GM19035 (cell line): Measurements from ENCODE around the gene SH3TC1.
A peak's percentile ranks its signal among the peaks of the same experiment; 100 is the strongest.

Experiments
- ATAC-seq: cut with Tn5 transposase; IDR thresholded peaks from one replicate; pipeline ENCODE4 v1.9.1; 2021; ENCODE audit not compliant: unreplicated experiment

Gene SH3TC1

GRCh38 chr4:8180310-8181093 is 18.6 kb upstream of the SH3TC1 start:
- ATAC-seq, result no peak

DNA sequence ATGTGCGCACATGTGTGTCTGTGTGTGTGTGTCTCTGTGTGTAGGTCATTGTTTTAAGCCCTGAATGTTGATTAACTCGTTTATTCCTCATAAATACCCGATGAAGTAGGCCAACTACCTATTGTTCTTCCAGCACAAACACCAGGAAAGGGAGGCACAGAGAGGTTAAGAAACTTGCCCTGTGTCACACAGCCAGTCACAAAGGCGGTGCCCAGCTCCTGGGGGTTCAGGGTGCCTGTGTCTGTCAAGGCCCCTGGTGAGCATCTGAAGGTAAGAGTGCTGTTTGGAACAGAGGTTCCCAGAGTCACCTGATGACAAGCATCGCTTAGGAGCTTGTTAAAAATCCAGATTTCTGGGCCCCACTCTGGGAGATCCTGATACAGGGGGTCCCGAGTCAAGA is 18.0 kb upstream of the SH3TC1 start:
- ATAC-seq, result no peak

GRCh38 chr4:8181844-8182243 is 17.2 kb upstream of the SH3TC1 start:
- no peak for ATAC-seq

GRCh38 chr4:8182294-8182693 is 16.8 kb upstream of the SH3TC1 start:
- no peak for ATAC-seq

DNA sequence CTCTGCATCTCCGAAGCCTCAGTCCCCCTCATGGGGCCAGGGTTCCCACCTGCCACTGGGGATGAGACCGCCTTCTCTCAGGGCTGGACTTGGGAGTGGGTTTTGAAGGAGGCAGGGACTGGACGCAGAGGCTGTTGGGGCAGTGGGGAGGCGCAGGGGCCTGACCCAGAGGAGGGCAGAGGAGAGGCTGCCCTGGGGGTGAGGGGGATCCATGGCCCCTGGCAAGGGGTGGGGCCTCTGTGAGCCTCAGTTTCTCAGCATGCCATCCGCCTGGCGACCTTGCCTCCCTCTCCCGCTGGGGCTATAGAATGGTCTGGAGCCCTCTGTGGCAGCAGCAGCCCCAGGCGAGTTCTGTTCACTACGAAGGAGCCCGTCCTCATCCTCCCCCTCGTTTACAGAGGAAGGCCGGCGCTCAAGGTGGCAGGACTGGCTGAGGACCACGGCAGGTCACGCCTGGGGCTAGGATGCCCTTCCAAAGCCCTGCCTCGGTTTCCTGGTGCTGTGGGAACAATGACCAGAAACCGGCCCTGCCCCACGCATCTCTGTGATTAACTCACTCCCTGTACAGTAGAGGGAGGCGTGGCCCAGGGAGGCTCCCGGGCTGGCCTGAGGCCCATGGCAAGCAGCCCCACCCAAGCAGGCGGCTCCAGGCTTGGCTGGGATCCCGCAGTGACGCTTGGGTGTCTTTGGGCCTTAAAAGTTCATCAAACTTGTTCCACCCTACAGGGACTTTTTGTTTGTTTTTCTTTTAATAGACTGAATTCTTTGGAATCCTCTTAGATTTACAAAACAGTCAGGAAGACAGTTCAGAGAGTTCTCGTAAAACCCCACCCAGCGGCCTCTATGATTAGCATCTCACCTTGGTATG is 16.0 kb upstream of the SH3TC1 start:
- ATAC-seq, result no peak

DNA sequence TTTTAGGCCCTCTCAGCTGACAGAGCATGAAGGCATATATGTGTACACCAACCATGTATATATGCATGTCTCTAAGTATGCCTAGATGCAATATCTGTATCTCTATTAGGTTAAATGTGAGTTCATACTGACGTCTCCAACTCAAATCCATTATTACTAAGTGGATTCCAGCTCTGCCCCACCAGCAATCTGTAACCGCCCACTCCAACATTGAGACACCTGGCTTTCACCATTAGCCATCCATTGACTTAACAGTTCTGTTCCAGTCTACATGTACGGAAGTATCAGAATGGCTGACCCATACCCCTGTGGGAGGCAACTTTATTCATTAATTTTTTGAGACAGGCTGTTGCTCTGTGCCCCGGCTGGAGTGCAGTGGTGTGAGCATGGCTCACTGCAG is 15.0 kb upstream of the SH3TC1 start:
- no peak for ATAC-seq

DNA sequence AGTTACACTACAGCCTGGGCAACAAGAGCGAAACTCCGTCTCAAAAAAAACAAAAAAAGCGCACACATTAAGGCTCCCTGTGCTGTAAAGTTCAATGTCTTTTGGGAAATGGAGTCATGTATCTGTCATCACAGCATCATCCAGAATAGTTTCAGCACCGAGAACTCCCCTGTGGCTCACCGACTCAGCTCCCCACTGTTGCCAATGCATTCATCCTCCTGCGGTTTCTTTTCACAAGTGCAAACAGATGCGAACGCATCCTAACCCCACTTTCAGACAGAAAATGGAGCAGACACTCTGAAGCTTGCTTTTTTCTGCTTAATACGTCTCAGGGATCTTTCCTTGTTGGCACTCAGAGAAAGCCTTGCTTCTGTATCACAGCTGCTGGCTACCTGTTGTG is 13.8 kb upstream of the SH3TC1 start:
- no peak for ATAC-seq

DNA sequence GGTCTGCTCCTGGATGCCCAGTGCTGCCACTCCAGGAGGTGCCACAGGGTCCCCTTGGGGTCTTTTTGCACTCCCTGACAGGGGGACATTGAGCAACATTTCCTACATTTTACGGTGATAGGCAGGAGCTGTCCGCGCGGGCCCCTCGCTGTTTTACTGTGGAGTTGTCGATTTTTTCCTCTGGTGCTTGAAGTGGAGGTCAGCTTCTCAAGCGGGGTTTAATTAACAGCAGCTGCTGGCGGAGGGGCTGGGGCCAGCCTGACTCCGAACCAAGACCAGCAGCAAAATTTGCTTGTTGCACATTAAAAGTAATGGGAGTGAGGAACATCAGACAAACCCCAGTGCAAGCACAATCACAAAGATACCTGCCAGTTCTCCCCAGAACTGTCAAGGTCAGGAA is 13.2 kb upstream of the SH3TC1 start:
- no peak for ATAC-seq

GRCh38 chr4:8188085-8188484 is 11.0 kb upstream of the SH3TC1 start:
- ATAC-seq, result no peak

- ATAC-seq, result no peak
These were observed 10.1 kb upstream of the SH3TC1 start for GRCh38 chr4:8188743-8189550.

DNA sequence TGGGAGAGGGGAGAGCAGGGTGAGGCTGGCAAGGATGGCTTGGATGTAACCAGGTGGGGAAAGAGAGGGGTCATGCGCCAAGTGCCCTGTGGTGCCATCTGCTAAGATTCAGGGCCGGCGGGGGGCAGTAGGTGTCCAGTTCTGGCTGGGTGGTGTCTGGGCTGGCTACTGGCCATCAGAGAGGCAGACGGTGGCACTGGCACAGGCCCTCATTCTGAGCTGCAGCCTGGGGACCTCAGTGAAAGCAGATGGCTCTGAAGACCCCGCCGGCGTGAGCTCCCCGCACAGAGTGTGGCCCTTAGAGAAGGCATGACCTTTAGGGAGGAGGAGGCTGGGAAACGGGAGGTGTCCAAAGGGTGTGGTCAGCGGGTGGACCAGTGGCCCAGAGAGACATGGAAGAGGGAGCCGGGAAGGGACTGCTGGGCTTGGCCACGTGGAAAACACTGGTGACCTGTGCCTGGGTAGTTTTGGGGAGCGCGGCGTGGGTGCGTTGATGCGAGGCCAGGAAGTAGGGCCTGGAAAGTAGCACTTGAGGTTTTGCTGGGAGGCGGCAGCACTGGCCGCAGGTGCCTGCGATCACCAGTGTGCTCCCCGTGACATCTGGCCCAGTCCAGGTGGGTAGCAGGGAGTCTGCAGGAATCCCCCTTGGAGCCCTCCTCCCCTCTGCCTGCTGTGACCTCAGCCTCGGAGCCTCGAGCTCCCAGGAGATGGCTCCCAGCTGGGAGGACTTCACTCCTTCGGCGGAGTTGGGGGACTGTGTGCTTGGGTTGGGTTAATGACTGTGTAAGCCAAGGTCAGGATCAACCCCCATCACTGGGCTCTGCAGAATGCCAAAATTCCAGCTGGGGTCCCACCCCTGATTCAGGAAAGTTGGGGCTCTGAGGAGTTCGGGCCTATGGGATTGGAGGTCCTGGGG is 9.3 kb upstream of the SH3TC1 start:
- ATAC-seq, result no peak

- peak; percentile 44 for ATAC-seq
These were observed 7.8 kb upstream of the SH3TC1 start for GRCh38 chr4:8191136-8191747.

GRCh38 chr4:8192748-8193738 is 6.0 kb upstream of the SH3TC1 start:
- ATAC-seq, result peak; percentile 87

DNA sequence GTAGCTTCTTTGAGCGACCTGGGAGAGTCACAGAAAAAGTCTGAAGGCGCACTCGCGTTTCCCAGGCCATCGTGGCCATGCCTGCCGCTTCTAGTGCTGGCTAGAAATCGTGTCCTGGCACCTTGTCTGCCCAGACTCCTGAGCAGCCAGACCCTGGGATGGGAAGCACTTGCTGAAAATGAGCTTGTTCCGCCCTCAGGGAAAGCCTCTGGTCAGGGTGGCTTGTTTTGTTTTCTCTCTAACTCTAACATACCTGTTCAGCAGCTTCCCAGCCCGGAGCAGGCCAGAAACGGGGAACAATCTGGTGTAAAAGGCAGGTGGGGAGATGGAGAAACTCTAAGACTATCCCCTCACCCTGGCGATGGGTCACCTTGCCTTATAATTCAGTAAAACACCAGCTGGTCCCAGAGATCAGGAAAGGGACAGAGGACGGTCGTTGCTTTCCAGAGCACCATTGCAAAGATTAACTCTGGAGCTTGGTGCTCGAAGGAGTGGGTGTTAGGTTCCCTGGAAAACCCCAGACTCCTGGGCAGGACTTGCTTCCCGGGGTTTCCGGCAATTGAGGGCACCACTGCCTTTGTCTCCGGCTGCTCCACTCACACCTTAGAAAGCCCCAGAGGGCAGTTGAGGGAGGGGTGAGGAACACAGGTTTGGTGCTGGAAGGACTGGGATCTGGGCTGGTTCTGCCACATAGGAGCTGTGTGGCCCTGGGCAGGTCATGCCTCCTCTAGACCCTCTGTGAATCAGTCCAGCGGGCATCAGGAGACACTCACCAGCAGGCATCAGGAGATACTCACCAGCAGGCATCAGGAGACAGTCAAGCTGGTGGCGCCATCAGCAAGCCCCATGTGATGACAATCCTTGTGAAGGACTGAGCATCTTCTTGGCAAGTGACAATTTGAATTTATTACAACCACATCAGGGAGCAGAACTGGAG is 4.5 kb upstream of the SH3TC1 start:
- no peak for ATAC-seq

DNA sequence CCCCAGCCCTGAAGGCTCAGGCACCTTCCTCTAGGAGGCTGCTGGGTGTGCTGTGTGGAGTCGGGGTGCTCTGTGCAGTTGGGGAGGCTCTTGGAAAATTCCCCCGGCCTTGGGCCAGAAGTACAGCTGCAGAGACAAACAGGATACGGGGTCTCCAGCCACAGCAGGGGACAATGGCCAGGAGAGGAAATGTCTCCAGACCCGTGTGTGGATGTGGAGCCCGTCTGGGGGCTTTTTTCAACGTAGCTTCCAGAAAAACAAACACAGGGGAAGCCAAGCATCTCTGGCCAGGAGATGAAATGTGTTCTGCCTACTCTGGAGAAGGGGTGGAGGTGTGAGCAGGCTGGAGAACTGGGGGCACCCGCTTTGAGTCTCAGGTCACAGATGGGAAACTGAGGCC is 3.7 kb upstream of the SH3TC1 start:
- no peak for ATAC-seq

GRCh38 chr4:8195841-8196458 is 3.1 kb upstream of the SH3TC1 start:
- ATAC-seq, result no peak

DNA sequence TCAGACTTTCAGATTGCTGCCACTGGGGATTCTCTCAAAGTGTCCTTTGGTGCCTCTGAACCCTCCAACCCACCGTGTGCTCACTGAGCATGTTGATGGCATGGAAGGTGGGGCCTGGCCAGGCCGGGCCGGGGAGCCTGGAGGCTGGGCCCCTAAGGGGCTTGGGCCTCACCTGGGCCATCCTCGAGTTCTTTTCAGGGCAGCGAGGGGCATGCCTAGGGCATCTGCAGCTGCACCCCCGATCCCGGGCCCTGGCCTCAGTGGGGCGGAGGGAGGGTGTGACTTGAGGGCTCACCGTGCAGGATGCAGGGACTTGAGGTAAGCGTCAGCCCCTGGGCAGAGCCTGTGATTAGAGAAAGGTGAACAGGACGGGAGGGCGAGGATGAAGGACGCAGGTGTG is 1.6 kb upstream of the SH3TC1 start:
- ATAC-seq, result no peak
